Epithelial cell of prostate (primary cell): ENCODE data around the gene PIP5K1B.

Experiments used
- DNase-seq: peaks from one replicate; pipeline ENCODE4 v3.0.0-alpha.2; 2011; ENCODE audit warnings: low read depth, low spot score
- H3K27ac ChIP-seq: fragments of 450-650 bp; 2 replicates; pipeline ENCODE4 v1.5.1; 2017; ENCODE audit warnings: mild to moderate bottlenecking

PIP5K1B gene

DNA sequence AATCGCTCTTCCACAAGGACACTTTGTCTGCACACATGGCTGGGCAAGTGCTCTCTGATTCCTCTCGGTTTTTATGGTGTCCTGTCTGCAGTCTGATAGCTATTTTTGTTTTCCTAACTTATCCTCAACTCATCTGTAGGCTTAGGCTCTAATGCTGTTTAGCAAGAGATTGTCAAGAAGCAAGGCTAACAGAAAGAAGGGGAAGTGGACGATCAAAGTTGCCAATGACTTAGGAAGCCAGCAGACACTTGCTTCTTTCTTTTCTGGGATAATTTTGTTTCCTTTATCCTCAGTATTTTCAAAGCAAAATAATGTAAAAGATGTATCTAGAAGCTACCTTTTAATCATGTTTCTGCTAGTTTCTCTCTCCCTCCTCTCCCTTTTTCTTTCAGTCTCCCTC lies 178.2 kb downstream of the PIP5K1B start:
- no peak for DNase-seq
- H3K27ac ChIP-seq = no peak overlapping the region

GRCh38 chr9:68887232-68887631 lies 182.2 kb downstream of the PIP5K1B start:
- H3K27ac ChIP-seq = no peak overlapping the region
- no peak for DNase-seq

DNA sequence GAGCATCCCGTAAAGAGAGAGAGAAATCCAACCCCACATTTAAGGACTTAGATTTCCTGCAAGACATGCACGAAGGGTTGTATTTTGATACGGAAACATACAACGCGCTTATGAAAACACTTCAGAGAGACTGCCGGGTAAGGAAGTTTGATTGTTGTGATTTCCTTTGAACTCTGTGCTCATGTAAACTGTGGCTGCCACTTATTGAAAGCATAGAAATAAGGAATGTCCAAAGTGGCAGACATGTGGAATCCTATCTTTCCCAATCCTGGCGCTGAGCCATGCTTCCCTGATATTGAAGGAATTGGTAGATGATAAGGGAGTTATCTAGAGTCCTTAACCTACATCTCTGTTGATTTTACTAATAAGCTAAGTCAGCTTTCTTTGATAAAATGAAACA lies 189.5 kb downstream of the PIP5K1B start:
- DNase-seq = no peak
- H3K27ac ChIP-seq = no peak overlapping the region

- no peak for DNase-seq
- H3K27ac ChIP-seq = no peak overlapping the region
These were observed 190.9 kb downstream of the PIP5K1B start for GRCh38 chr9:68895741-68896478.

GRCh38 chr9:68896486-68896885 lies 191.4 kb downstream of the PIP5K1B start:
- DNase-seq = no peak
- H3K27ac ChIP-seq = no peak overlapping the region

- H3K27ac ChIP-seq = no peak overlapping the region
- no peak for DNase-seq
These were observed 192.6 kb downstream of the PIP5K1B start for GRCh38 chr9:68897577-68898145.

GRCh38 chr9:68898781-68899439 lies 193.9 kb downstream of the PIP5K1B start:
- no peak for DNase-seq
- H3K27ac ChIP-seq = no peak overlapping the region

DNA sequence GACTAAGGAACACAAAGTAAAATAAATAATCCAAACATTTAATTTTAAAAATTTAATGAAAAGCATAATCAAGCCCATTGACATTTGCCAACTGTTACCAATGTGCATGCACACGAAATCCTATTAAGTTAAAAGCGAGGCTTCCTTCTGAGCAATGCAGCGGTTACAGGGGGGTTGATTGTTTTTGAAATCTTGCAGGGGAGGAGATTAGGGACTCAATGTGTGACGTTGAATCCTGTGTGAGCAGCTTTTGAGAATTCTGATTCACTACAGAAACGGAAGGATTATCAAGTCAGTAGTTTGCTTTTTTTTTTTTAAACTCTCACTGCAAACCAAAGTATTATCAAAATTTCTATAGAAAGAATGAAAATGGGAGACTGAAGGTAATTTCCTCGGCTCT lies 199.4 kb downstream of the PIP5K1B start:
- DNase-seq = no peak
- H3K27ac ChIP-seq = no peak overlapping the region

DNA sequence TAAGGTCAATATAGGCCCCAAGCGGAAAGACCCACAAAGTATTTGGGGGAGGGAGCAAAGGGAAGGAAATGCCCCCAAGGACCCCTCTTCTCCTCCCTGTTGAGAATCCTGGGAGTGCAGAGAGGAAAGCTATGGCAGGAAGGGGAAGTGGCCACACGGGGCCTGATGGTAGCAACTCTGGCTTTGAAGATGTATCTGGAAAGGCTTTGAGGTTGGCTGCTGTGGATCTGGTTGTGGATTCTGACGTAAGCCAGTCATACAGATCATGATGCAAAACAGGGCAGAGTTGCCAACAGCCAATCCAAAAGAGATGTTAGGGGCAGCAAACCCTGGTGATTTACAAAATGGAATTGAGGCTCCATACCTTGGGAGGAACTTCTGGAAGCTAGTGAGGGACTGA lies 200.1 kb downstream of the PIP5K1B start:
- H3K27ac ChIP-seq = no peak overlapping the region
- no peak for DNase-seq

GRCh38 chr9:68907910-68908309 lies 202.9 kb downstream of the PIP5K1B start:
- DNase-seq = no peak
- no peak overlapping the region for H3K27ac ChIP-seq

DNA sequence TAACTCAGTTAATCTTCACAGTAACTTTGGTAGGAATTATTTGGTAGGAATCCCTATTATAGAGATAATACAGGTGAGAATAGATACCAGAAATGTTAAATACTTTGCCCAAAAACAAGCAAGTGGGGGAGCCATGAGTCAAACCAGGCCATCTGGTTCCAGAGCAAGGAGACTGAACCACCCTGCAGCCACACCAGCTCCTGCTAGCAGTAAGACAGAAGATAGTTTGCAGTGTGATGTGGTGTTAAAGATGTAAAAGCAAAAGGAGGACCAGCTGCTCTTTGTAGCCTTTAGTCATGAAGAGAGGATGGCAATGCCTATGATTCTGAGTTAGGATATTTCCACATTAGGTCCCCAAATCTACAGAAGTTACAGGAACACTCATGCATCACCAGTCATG lies 207.5 kb downstream of the PIP5K1B start:
- DNase-seq = no peak
- no peak overlapping the region for H3K27ac ChIP-seq

GRCh38 chr9:68913054-68913453 lies 208.0 kb downstream of the PIP5K1B start:
- H3K27ac ChIP-seq = no peak overlapping the region
- DNase-seq = no peak

DNA sequence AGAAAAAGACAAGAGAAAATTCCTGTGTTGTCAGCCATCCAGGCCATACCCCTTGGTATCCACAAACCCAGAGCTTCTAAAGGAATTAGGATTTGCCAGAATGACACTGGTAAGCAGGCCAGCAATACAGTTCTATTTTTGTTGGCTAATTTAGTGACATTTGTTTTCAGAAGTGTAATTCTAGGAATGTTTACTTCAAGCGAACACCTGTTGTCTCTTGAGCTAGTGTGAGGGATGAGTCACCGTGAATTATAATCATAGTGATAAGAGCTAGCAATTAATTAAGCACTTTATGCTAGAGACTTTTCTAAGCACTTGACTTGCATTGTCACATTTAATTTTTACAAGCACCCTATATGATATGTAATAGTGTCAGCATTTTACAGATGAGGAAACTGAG lies 209.7 kb downstream of the PIP5K1B start:
- DNase-seq = no peak
- H3K27ac ChIP-seq = no peak overlapping the region

DNA sequence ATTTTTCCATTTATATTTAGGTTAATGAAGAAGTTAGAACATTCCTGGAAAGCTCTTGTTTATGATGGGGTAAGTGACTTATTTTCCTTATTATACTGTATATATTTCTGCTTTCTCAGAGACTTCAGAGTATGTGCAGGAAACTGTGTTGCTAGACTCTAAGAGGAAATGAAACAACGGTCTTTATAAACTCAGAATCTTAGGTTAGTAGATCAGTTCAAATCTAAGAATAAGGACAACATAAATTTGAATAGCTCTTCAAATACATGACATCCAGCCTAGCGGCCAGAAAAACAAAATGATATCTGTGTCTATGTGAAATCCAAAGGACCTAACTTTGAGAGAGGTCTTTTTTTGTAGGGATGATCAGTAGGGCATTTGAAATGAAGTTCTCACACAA lies 214.6 kb downstream of the PIP5K1B start:
- DNase-seq = no peak
- H3K27ac ChIP-seq = no peak overlapping the region

DNA sequence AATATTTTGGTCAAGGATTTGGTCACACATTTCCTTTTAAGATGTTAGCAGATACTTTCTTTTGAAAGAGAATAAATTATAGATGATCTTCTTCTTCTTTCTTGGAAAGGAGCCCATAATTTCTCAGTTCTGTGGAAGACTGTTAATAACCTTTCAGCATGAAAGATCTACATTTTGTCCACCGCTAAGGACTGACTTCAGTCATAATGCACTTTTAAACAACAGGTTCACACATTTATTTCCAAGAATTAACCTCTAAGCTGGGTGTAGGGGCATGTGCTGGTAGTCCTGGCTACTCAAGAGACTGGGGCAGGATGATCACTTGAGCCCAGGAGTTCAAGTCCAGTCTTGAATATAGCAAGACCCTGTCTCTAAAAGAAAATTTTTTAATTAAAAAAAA lies 215.9 kb downstream of the PIP5K1B start:
- no peak overlapping the region for H3K27ac ChIP-seq
- DNase-seq = no peak

GRCh38 chr9:68923480-68923879 lies 218.4 kb downstream of the PIP5K1B start:
- no peak overlapping the region for H3K27ac ChIP-seq

GRCh38 chr9:68925175-68925574 lies 220.1 kb downstream of the PIP5K1B start:
- H3K27ac ChIP-seq = no peak overlapping the region
- no peak for DNase-seq

More at GRCh38 chr9:68923480-68923879, 218.4 kb downstream of the PIP5K1B start:
- no peak for DNase-seq

DNA sequence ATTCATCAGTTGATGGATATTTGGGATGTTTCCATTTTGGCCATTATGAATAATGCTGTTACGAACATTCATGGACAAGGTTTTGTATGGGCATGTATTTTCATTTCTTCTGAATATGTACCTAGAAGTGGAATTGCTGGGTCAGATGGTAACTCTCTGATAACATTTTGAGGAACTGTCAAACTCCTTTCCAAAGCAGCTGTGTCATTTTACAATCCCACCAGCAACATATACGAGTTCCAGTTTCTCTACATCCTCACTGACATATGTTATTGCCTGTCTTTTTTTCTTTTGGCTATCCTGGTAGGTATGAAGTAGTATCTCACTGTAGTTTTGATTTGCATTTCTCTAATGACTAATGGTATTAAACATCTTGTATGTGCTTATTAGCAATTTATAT lies 222.1 kb downstream of the PIP5K1B start:
- no peak for DNase-seq
- no peak overlapping the region for H3K27ac ChIP-seq

DNA sequence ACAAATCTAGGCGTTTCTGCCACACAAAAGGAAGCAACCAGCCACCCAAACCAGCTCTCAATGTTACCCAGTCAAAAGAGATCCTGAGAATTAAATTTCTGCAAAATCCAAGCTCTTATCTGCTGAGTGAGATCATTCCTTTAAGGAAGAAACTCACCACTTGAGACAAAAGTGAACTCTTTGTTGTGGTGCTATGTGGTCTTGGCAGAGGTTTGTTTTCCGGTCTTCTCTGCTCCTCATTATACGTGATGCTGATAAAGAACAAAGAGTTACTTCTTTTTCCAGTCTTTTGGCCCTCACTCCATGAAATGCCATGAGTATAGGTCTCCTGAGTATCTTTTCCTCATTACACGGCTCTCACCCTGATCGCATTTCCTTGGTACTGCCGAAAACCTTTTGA lies 226.8 kb downstream of the PIP5K1B start:
- H3K27ac ChIP-seq = no peak overlapping the region
- DNase-seq = no peak

GRCh38 chr9:68932458-68932857 lies 227.4 kb downstream of the PIP5K1B start:
- DNase-seq = no peak
- H3K27ac ChIP-seq = no peak overlapping the region

GRCh38 chr9:68933434-68934328 lies 228.6 kb downstream of the PIP5K1B start:
- no peak for DNase-seq
- no peak overlapping the region for H3K27ac ChIP-seq
